OCI-LY1 (cell line): ENCODE data around the gene RAD51B.

Source experiments
- H2AFZ ChIP-seq: fragments of 200-600 bp; sonication (generic), shearing (Covaris generic); 2 replicates; pipeline ENCODE4 v1.6.0; 2014; ENCODE audit warnings: antibody characterized with exemption, mild to moderate bottlenecking, low read length
- H3F3A ChIP-seq: fragments of 200-600 bp; sonication (generic), shearing (Covaris generic); 2 replicates; pipeline ENCODE4 v1.6.0; 2014; ENCODE audit warnings: mild to moderate bottlenecking, antibody characterized with exemption, low read length, moderate library complexity; ENCODE audit not compliant: insufficient read depth
- H3K27ac ChIP-seq: fragments of 200-600 bp; sonication (generic); 2 replicates; pipeline ENCODE4 v1.5.1; 2014; ENCODE audit warnings: low read length, mixed run types, mild to moderate bottlenecking, low read depth; ENCODE audit not compliant: poor library complexity, severe bottlenecking
- H3K27me3 ChIP-seq: fragments of 200-600 bp; sonication (generic); 2 replicates; pipeline ENCODE4 v1.6.0; 2014; ENCODE audit warnings: antibody characterized with exemption, mild to moderate bottlenecking, low read length, moderate library complexity; ENCODE audit not compliant: insufficient read depth
- H3K36me3 ChIP-seq: fragments of 200-600 bp; sonication (generic); 2 replicates; pipeline ENCODE4 v1.6.1; 2014; ENCODE audit warnings: mild to moderate bottlenecking, antibody characterized with exemption, low read length, moderate library complexity, mixed read lengths; ENCODE audit not compliant: insufficient read depth
- H3K4me1 ChIP-seq: fragments of 200-600 bp; sonication (generic); 2 replicates; pipeline ENCODE4 v1.5.1; 2014; ENCODE audit warnings: mild to moderate bottlenecking, low read length, moderate library complexity; ENCODE audit not compliant: insufficient read depth, severe bottlenecking
- H3K4me2 ChIP-seq: fragments of 200-600 bp; sonication (generic), shearing (Covaris generic); 2 replicates; pipeline ENCODE4 v1.6.1; 2014; ENCODE audit warnings: low read length
- H3K4me3 ChIP-seq: fragments of 200-600 bp; sonication (generic); 2 replicates; pipeline ENCODE4 v1.5.1; 2014; ENCODE audit warnings: low read length, low read depth, mild to moderate bottlenecking, mixed read lengths; ENCODE audit not compliant: poor library complexity, severe bottlenecking
- H3K79me2 ChIP-seq: fragments of 200-600 bp; shearing (Covaris generic); 2 replicates; pipeline ENCODE4 v1.6.1; 2016; ENCODE audit warnings: mixed run types, low read length, mixed read lengths; ENCODE audit not compliant: insufficient read depth
- H3K9ac ChIP-seq: fragments of 200-600 bp; sonication (generic), shearing (Covaris generic); 2 replicates; pipeline ENCODE4 v1.6.1; 2014; ENCODE audit warnings: mild to moderate bottlenecking, low read length, mixed read lengths
- H3K9me2 ChIP-seq: fragments of 200-600 bp; sonication (generic), shearing (Covaris generic); 2 replicates; pipeline ENCODE4 v1.6.1; 2014; ENCODE audit warnings: low read depth, mild to moderate bottlenecking, low read length, mixed read lengths
- H3K9me3 ChIP-seq: fragments of 200-600 bp; shearing (Covaris generic); 2 replicates; pipeline ENCODE4 v1.6.1; 2014; ENCODE audit warnings: low read length, mixed read lengths
- H4K20me1 ChIP-seq: fragments of 200-600 bp; sonication (generic), shearing (Covaris generic); 2 replicates; pipeline ENCODE4 v1.6.0; 2016; ENCODE audit warnings: mild to moderate bottlenecking, low read length; ENCODE audit not compliant: insufficient read depth
- CTCF ChIP-seq: fragments of 200-600 bp; sonication (generic), shearing (Covaris generic); IDR thresholded peaks from 2 replicates; pipeline ENCODE4 v1.5.1; 2017; ENCODE audit warnings: mild to moderate bottlenecking, antibody characterized with exemption, low read length, moderate library complexity, mixed read lengths
- EZH2 ChIP-seq: fragments of 200-600 bp; sonication (generic), shearing (Covaris generic); IDR thresholded peaks from 2 replicates; pipeline ENCODE4 v1.8.0; 2017; ENCODE audit warnings: borderline replicate concordance, mixed run types, mild to moderate bottlenecking, antibody characterized with exemption, low read length, moderate library complexity, mixed read lengths

Gene RAD51B

GRCh38 chr14:68216079-68216478 lies 396.5 kb downstream of the RAD51B start:
- TF ChIP-seq CTCF, result no peak
- TF ChIP-seq EZH2, result no peak

GRCh38 chr14:68216957-68217356 lies 397.4 kb downstream of the RAD51B start:
- no peaks in the 10 kb centered on the region for H3K27me3 ChIP-seq
- H2AFZ ChIP-seq, result no peak overlapping the region
- no peak overlapping the region for H3K4me2 ChIP-seq
- no peaks in the 10 kb centered on the region for H3K9me3 ChIP-seq
- no peaks in the 10 kb centered on the region for H3K9me2 ChIP-seq
- H3K4me1 ChIP-seq, result peaks cover 3% of the 10 kb centered on the region
- H3K27ac ChIP-seq, result no peak overlapping the region
- no peaks in the 10 kb centered on the region for H4K20me1 ChIP-seq
- H3K9ac ChIP-seq, result no peak overlapping the region
- H3F3A ChIP-seq, result no peaks in the 10 kb centered on the region
- no peaks in the 10 kb centered on the region for H3K79me2 ChIP-seq
- TF ChIP-seq CTCF, result no peak
- no peaks in the 10 kb centered on the region for H3K36me3 ChIP-seq
- H3K4me3 ChIP-seq, result no peak overlapping the region

More at GRCh38 chr14:68216079-68216478, 396.5 kb downstream of the RAD51B start:
- H3K27ac ChIP-seq, result no peak overlapping the region
- no peaks in the 10 kb centered on the region for H3K79me2 ChIP-seq
- no peaks in the 10 kb centered on the region for H3K36me3 ChIP-seq
- H3K27me3 ChIP-seq, result no peaks in the 10 kb centered on the region
- no peaks in the 10 kb centered on the region for H3K9me3 ChIP-seq
- no peak overlapping the region for H2AFZ ChIP-seq
- no peaks in the 10 kb centered on the region for H4K20me1 ChIP-seq
- no peaks in the 10 kb centered on the region for H3K9me2 ChIP-seq
- H3K4me1 ChIP-seq, result peaks cover 6% of the 10 kb centered on the region
- H3K4me2 ChIP-seq, result no peak overlapping the region
- H3K4me3 ChIP-seq, result no peak overlapping the region
- H3F3A ChIP-seq, result no peaks in the 10 kb centered on the region
- no peak overlapping the region for H3K9ac ChIP-seq

GRCh38 chr14:68217791-68218340 lies 398.3 kb downstream of the RAD51B start:
- H3K36me3 ChIP-seq, result no peaks in the 10 kb centered on the region
- no peak overlapping the region for H3K27ac ChIP-seq
- no peak overlapping the region for H3K4me3 ChIP-seq
- H3K9me3 ChIP-seq, result no peaks in the 10 kb centered on the region
- H3K79me2 ChIP-seq, result no peaks in the 10 kb centered on the region
- no peak overlapping the region for H3K9ac ChIP-seq
- H3F3A ChIP-seq, result no peaks in the 10 kb centered on the region
- no peaks in the 10 kb centered on the region for H3K27me3 ChIP-seq
- no peak overlapping the region for H2AFZ ChIP-seq
- no peaks in the 10 kb centered on the region for H3K9me2 ChIP-seq
- no peak overlapping the region for H3K4me2 ChIP-seq
- H3K4me1 ChIP-seq, result peaks cover 3% of the 10 kb centered on the region
- H4K20me1 ChIP-seq, result no peaks in the 10 kb centered on the region
- TF ChIP-seq CTCF (no peak), EZH2 (no peak)
